WERI-Rb-1 (cell line): ENCODE measurements around the gene TMEM147.
"Not testable (repeated sequence)": the region's sequence is repeated elsewhere in the genome, so short reads cannot be mapped to it uniquely, and the experiment has no call there.

Experiments
- DNase-seq: peaks from one replicate; pipeline ENCODE4 v3.0.0-alpha.2; 2020
- H3K27ac ChIP-seq: fragments of 250-450 bp; sonication (Bioruptor Pico); 2 replicates; pipeline ENCODE4 v1.5.1; 2020; ENCODE audit warnings: mild to moderate bottlenecking, moderate library complexity
- H3K27me3 ChIP-seq: fragments of 250-450 bp; sonication (Bioruptor Pico); 2 replicates; pipeline ENCODE4 v1.5.1; 2021; ENCODE audit warnings: mild to moderate bottlenecking, low read depth, moderate library complexity; ENCODE audit not compliant: insufficient read depth, severe bottlenecking
- H3K36me3 ChIP-seq: fragments of 250-450 bp; sonication (Bioruptor Pico); 2 replicates; pipeline ENCODE4 v1.5.1; 2020; ENCODE audit warnings: mild to moderate bottlenecking, moderate library complexity
- H3K4me3 ChIP-seq: 2 replicates; pipeline ENCODE4 v1.5.1; 2011; ENCODE audit warnings: low read depth, mild to moderate bottlenecking, control low read depth, low read length
- H3K9me3 ChIP-seq: fragments of 250-450 bp; sonication (Bioruptor Pico); 2 replicates; pipeline ENCODE4 v1.5.1; 2021; ENCODE audit warnings: mild to moderate bottlenecking, moderate library complexity; ENCODE audit not compliant: severe bottlenecking
- TF ChIP-seq, protein P1 (sequence below): IDR thresholded peaks from 2 replicates; pipeline ENCODE4 v1.5.1; 2011; ENCODE audit warnings: low read depth, mild to moderate bottlenecking, control low read depth, inconsistent platforms, low read length

TMEM147 gene

DNA sequence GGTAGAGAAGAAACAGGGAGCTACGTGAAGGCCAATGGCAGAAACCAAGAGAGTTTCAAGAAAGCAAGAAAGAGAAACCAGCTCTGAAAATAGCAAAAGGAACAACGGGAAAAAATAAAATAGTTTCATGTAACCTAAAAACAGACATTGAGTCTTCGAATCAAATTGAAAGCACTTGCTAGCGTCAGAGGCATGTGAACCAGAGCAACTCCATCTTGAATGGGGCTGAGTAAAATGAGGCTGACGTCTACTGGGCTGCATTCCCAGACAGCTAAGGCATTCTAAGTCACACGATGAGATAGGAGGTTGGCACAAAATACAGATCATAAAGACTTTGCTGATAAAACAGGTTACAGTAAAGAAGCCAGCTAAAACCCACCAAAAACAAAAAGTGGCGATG lies 33.3 kb downstream of the TMEM147 start:
- peaks cover 13% of the 10 kb centered on the region for H3K9me3 ChIP-seq
- no peaks in the 10 kb centered on the region for H3K27me3 ChIP-seq
- DNase-seq = no peak
- H3K4me3 ChIP-seq = no peak overlapping the region
- TF ChIP-seq, protein P1, sequence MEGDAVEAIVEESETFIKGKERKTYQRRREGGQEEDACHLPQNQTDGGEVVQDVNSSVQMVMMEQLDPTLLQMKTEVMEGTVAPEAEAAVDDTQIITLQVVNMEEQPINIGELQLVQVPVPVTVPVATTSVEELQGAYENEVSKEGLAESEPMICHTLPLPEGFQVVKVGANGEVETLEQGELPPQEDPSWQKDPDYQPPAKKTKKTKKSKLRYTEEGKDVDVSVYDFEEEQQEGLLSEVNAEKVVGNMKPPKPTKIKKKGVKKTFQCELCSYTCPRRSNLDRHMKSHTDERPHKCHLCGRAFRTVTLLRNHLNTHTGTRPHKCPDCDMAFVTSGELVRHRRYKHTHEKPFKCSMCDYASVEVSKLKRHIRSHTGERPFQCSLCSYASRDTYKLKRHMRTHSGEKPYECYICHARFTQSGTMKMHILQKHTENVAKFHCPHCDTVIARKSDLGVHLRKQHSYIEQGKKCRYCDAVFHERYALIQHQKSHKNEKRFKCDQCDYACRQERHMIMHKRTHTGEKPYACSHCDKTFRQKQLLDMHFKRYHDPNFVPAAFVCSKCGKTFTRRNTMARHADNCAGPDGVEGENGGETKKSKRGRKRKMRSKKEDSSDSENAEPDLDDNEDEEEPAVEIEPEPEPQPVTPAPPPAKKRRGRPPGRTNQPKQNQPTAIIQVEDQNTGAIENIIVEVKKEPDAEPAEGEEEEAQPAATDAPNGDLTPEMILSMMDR = no peak
- H3K36me3 ChIP-seq = no peaks in the 10 kb centered on the region
- H3K27ac ChIP-seq = no peak overlapping the region

- Histone ChIP-seq H3K27ac (no peak overlapping the region), H3K9me3 (peaks cover 4% of the 10 kb centered on the region), H3K36me3 (no peaks in the 10 kb centered on the region), H3K27me3 (no peaks in the 10 kb centered on the region), H3K4me3 (no peak overlapping the region)
- TF ChIP-seq, protein P1 = no peak
- DNase-seq = no peak
Observed at GRCh38 chr19:35582760-35583159, 37.3 kb downstream of the TMEM147 start.

DNA sequence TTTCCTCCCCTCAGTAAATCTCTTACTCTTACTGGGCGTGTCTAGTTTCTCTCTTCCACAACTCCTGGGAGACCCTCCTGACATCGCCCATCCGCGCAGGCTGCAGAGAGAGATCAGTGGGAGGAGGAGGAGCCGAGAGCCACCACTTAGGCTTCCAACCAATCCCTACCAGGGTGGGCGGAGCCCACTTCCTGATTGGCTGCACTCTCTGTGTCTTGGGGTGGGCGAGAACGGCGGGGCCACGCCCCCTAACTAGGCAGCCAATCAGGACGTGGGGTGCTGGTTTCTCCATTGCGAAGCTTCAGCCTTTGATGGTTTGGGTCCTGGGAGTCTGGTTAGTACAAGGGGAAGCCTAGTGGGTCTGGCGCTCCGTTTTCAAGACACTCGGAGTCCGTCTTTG lies 40.4 kb downstream of the TMEM147 start, which contains the start of gene PMIS2:
Gene PMIS2 (plus strand): TSS at position 326 of the 400 bp plus-strand sequence. CDS start 87 bp downstream, outside the sequence.
- TF ChIP-seq, protein P1 = no peak
- H3K27me3 ChIP-seq = no peaks in the 10 kb centered on the region
- DNase-seq = peak; percentile 21
- no peak within 1 kb of the TSS for H3K4me3 ChIP-seq
- no peak within 1 kb of the TSS for H3K27ac ChIP-seq
- no peaks in the 10 kb centered on the region for H3K36me3 ChIP-seq
- no peaks in the 10 kb centered on the region for H3K9me3 ChIP-seq

DNA sequence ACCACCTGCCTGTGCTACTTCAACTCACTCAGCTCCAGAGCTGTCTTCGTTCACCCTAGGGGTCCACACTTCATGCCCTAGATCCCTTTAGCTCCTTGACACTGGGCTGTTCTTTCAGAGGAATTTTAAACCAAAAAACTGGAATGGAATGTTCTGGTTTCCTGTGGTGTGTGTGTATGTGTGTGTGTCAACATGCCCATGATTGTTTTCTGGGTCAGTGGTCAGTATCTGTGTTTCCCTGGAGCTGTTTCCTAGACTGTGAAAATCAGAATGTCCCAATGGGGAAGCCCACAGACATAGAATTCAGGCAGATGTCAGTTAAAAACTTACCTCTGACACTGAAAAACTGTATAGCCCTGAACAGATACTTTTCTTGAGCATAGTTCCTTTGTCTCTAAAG lies 41.9 kb downstream of the TMEM147 start:
- Histone ChIP-seq H3K4me3 (no peak overlapping the region), H3K36me3 (no peaks in the 10 kb centered on the region), H3K27ac (no peak overlapping the region), H3K27me3 (no peaks in the 10 kb centered on the region), H3K9me3 (no peaks in the 10 kb centered on the region)
- DNase-seq = no peak
- TF ChIP-seq, protein P1 = no peak

DNA sequence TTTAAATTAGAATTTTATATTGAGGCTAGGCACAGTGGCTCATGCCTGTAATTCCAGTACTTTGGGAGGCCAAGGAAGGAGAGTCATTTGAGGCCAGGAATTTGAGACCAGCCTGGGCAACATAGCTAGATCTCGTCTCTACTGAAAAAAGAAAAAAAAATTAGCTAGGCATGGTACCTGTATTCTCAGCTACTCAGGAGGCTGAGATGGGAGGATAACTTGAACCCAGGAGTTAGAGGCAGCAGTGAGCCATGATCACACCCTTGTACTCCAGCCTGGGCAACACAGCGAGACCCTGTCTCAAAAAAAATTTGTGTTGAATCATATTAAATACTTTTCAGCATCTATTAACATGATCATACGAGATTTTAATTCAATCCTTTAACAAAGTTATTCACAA lies 45.4 kb downstream of the TMEM147 start:
- H3K4me3 ChIP-seq = no peak overlapping the region
- H3K36me3 ChIP-seq = no peaks in the 10 kb centered on the region

GRCh38 chr19:35592226-35592625 lies 46.8 kb downstream of the TMEM147 start:
- no peak overlapping the region for H3K4me3 ChIP-seq
- DNase-seq = peak; percentile 29
- H3K9me3 ChIP-seq = no peaks in the 10 kb centered on the region
- no peaks in the 10 kb centered on the region for H3K36me3 ChIP-seq
- TF ChIP-seq, protein P1 = peak; percentile 77
- H3K27ac ChIP-seq = no peak overlapping the region
- no peaks in the 10 kb centered on the region for H3K27me3 ChIP-seq

More for the DNA sequence above, 45.4 kb downstream of the TMEM147 start:
- Histone ChIP-seq H3K9me3 (no peaks in the 10 kb centered on the region), H3K27me3 (no peaks in the 10 kb centered on the region), H3K27ac (no peak overlapping the region)
- TF ChIP-seq, protein P1 = no peak
- DNase-seq = no peak

DNA sequence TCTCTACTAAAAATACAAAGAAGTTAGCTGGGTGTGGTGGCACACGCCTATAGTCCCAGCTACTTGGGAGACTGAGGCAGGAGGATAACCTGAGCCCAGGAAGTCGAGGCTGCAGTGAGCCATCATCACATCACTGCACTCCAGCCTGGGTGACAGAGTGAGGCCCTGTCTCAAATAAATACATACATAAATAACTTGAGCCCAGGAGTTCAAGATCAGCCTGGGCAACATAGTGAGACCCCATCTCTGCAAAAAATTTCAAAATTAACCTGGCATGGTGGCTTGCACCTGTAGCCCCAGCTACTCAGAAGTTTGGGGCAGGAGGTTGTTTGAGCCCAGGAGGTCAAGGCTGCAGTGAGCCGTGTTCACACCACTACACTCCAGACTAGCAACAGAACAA lies 49.6 kb downstream of the TMEM147 start:
- H3K9me3 ChIP-seq, H3K36me3 ChIP-seq, H3K27ac ChIP-seq, H3K4me3 ChIP-seq, H3K27me3 ChIP-seq, DNase-seq: not testable (repeated sequence)
